ENCODE data around the gene TEX30. TPM values are rescaled to one million over a fixed set of nuclear protein-coding genes. Genes with fewer than 3 reads are reported as not detected.

TEX30 gene
- total RNA-seq, 1 donor from 2014 or later, result 16.1 TPM

- H3K36me3 ChIP-seq (ENCODE audit: control insufficient read depth, insufficient read depth, low read length), result no peaks in the 10 kb centered on the region
- no peak for FAIRE-seq
- peak; percentile 57 for DNase-seq (ENCODE audit: low read depth)
- TF ChIP-seq CTCF (IDR thresholded peaks at IDR 0.05; ENCODE audit: insufficient read depth, low read length, severe bottlenecking), result no peak
- no peak overlapping the region for H3K4me3 ChIP-seq (ENCODE audit: low read depth, low read length)
- no peaks in the 10 kb centered on the region for H3K27me3 ChIP-seq (ENCODE audit: control insufficient read depth, insufficient read depth, low read length)
Measured at GRCh38 chr13:102721800-102722231, 51.8 kb downstream of the TEX30 start.

GRCh38 chr13:102718746-102719145, 54.8 kb downstream of the TEX30 start:
- TF ChIP-seq CTCF (IDR thresholded peaks at IDR 0.05; ENCODE audit: insufficient read depth, low read length, severe bottlenecking), result no peak
- Histone ChIP-seq H3K4me3 (ENCODE audit: low read depth, low read length) (no peak overlapping the region), H3K36me3 (ENCODE audit: control insufficient read depth, insufficient read depth, low read length) (no peaks in the 10 kb centered on the region), H3K27me3 (ENCODE audit: control insufficient read depth, insufficient read depth, low read length) (no peaks in the 10 kb centered on the region)
- DNase-seq (ENCODE audit: low read depth), result no peak
- FAIRE-seq, result no peak

Other genes starting within 250 kb of the TEX30 start
- 22.4 and 25.5 TPM in 2 replicates for gene TPP2, start 176.8 kb downstream of the TEX30 start, total RNA-seq
- gene METTL21C, start 78.7 kb downstream of the TEX30 start, total RNA-seq, result not detected in 2 replicates
- gene POGLUT2, start 25.2 kb upstream of the TEX30 start, total RNA-seq, result 4.0 and 6.1 TPM in 2 replicates
- 7.9 and 11.1 TPM in 2 replicates for gene BIVM, start 25.3 kb upstream of the TEX30 start, total RNA-seq
- 41.3 and 44.9 TPM in 2 replicates for gene ERCC5, start 72.2 kb upstream of the TEX30 start, total RNA-seq